Activated CD8-positive, alpha-beta memory T cell treated with anti-CD3 and anti-CD28 coated beads, Interleukin-2, amount 50 U/mL, for 1 hour (primary cell): ENCODE results near the gene MOCS2.
"Not testable (repeated sequence)": the region's sequence is repeated elsewhere in the genome, so short reads cannot be mapped to it uniquely, and the experiment has no call there.

Experiments
- DNase-seq: peaks from one replicate; pipeline ENCODE4 v3.0.0-alpha.2; 2020; ENCODE audit errors: extremely low read depth

Gene MOCS2

GRCh38 chr5:53109443-53110127, at the start of gene MOCS2:
Gene MOCS2, minus strand, starts transcription at chr5:53109757. Its CDS starts 2,583 bp downstream, at chr5:53107174.
- DNase-seq: peak; percentile 68

- DNase-seq: no peak
These were observed 42.3 kb upstream of the MOCS2 start for GRCh38 chr5:53151713-53152458.

- DNase-seq: no peak
These were observed 23.5 kb upstream of the MOCS2 start for GRCh38 chr5:53133020-53133419.

- no peak for DNase-seq
These were observed 20.7 kb upstream of the MOCS2 start for GRCh38 chr5:53130266-53130665.

GRCh38 chr5:53128481-53128880, 18.9 kb upstream of the MOCS2 start:
- no peak for DNase-seq

- DNase-seq: no peak
These were observed 17.6 kb upstream of the MOCS2 start for GRCh38 chr5:53127107-53127506.

- DNase-seq: no peak
These were observed 17.0 kb upstream of the MOCS2 start for GRCh38 chr5:53126521-53126920.

GRCh38 chr5:53123702-53124101, 14.1 kb upstream of the MOCS2 start:
- DNase-seq: no peak

- DNase-seq: no peak
These were observed 10.6 kb upstream of the MOCS2 start for GRCh38 chr5:53120165-53120564.

- no peak for DNase-seq
These were observed 9.3 kb upstream of the MOCS2 start for GRCh38 chr5:53118879-53119278.

- no peak for DNase-seq
These were observed 7.0 kb upstream of the MOCS2 start for GRCh38 chr5:53116597-53116996.

- DNase-seq: no peak
These were observed 5.4 kb upstream of the MOCS2 start for GRCh38 chr5:53114988-53115387.

GRCh38 chr5:53113947-53114346, 4.4 kb upstream of the MOCS2 start:
- DNase-seq: no peak

- no peak for DNase-seq
These were observed 3.4 kb upstream of the MOCS2 start for GRCh38 chr5:53112909-53113308.

GRCh38 chr5:53112307-53112706, 2.8 kb upstream of the MOCS2 start:
- not testable (repeated sequence) for DNase-seq

GRCh38 chr5:53111139-53111538, 1.6 kb upstream of the MOCS2 start:
- no peak for DNase-seq

GRCh38 chr5:53110156-53110555, 599 bp upstream of the MOCS2 start:
- no peak for DNase-seq

GRCh38 chr5:53109056-53109442, 508 bp downstream of the MOCS2 start:
- DNase-seq: no peak

- DNase-seq: no peak
These were observed 3.8 kb downstream of the MOCS2 start for GRCh38 chr5:53105611-53106300.

- no peak for DNase-seq
These were observed 9.0 kb downstream of the MOCS2 start for GRCh38 chr5:53100606-53101005.

- no peak for DNase-seq
These were observed 10.0 kb downstream of the MOCS2 start for GRCh38 chr5:53099546-53099945.

GRCh38 chr5:53095931-53096525, 13.5 kb downstream of the MOCS2 start:
- DNase-seq: no peak
